Ammon's horn (tissue), 1 donor: ENCODE results near the gene SLC48A1.

Source experiments
- DNase-seq: peaks from one replicate; pipeline ENCODE4 v3.0.0-alpha.2; 2016; ENCODE audit warnings: low spot score

SLC48A1 gene

GRCh38 chr12:47773062-47773857 lies at the start of gene SLC48A1:
Gene SLC48A1, plus strand, starts transcription at chr12:47773238. Its CDS starts 67 bp downstream, at chr12:47773305.
- DNase-seq, result peak; percentile 76

DNA sequence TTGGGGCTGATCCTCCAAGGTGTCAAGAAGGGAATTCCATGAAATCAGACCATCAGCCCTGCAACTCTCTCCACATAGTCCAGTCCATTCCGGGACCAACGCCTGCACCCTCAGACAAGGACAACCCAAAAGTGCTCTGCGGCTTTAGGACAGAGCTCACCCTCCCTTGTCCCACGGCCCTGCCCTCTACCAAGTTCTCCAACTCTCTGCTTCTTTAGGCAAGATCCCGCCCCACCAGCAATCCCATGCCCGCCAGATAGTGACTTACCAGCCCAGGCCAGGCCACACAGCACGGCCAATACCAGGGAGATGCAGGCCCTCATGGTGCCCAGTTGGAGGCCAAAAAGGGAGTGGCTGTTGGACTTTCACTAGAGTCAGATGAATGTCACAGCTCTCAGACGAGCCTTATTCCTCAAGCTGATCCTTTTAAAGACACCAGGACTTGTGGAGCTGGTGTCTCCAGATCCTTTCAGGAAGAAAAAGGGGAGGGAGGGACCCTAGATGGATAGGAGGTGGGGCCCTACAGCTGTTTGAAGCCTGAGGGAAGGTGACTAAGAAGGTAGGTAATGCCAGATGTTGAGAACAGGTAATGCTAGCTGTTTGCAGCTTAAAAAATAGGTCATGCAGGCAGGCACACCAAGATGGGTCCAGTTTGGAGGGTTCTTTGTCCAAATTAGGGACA lies 47.8 kb upstream of the SLC48A1 start, which contains the start of gene ENDOU:
Gene ENDOU, minus strand, starts transcription at position 400 of the 682 bp plus-strand sequence. Its CDS starts 77 bp downstream, at position 323.
- no peak for DNase-seq

DNA sequence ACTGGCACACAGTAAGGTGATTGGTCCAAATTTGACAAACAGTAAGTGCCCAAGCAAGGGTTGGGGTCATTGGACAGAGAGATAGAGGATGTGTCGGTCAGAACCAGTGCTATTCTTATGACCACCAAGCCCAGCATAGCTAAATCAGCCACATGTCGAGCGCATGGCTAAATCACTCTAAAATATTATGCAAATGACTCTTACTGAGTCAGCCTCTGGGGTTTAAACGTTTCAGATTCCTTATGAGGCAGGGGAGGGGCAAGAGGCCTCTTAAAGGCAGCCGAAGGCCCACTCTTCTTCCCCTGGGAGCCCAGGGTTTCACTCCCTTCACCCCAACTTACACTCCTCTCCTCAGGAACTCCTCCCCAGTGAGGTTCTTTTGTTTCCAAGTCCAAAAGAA lies 47.1 kb upstream of the SLC48A1 start:
- no peak for DNase-seq

DNA sequence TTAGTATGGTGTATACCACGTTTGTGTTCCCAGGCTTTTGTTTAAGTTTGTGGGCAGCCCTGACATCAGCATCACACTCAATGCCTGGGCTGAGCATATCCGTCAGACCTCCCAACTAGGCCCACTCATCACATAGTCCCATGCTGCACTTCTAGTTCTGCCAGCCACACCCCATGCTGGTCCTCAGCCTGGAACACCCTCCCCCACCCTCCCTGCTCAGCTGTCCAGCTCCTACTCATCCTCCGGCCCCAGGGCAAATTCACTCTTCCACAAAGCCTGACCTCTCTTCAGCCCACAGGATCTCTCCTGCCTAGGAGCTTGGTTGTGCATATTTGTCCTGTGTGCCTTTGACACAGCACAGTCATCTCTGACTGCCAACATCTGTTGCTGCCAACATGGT lies 43.8 kb upstream of the SLC48A1 start:
- no peak for DNase-seq

GRCh38 chr12:47730341-47730744 lies 42.7 kb upstream of the SLC48A1 start:
- no peak for DNase-seq

DNA sequence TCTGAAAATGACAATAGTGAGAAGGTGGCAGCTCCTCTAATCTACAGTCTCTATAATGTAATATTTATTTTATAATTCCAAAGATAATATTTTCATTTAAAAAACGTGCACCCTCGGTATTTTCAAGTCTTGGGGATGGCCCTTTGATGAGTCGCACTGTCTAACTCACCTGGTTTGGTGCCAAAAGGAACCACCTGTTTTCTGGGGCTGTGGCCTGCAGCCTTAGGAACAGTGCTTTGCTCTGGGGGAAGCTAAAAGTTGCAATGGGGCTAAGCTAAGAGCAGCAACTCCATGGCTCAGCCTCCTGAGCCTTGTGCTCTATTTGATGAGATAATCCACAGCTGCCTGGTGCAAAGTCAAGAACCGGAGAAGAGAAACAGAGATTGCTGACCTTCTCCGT lies 41.3 kb upstream of the SLC48A1 start:
- no peak for DNase-seq

DNA sequence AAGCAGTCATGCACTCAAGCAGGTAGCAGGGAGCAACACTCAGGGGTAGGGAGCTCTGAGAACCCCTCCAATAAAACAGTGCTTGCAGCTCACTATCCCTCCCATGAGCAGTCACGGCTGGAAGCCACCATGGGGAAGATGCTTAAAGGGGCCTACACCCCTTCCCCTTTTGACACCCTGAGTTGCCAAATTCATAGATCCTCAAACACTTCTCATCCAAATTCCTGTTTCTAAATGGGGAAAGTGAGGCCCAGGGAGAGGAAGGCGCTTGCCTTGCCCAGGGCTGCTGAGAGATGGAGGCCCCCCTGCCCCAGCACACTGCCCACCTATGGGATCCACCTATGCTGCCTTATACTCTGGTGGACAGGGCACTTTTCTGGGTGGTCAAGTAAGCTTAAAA lies 40.5 kb upstream of the SLC48A1 start:
- no peak for DNase-seq

GRCh38 chr12:47733142-47733541 lies 39.9 kb upstream of the SLC48A1 start:
- DNase-seq, result no peak

- peak; percentile 77 for DNase-seq
These were observed 38.1 kb upstream of the SLC48A1 start for GRCh38 chr12:47734725-47735480.

GRCh38 chr12:47735649-47736048 lies 37.4 kb upstream of the SLC48A1 start:
- no peak for DNase-seq

DNA sequence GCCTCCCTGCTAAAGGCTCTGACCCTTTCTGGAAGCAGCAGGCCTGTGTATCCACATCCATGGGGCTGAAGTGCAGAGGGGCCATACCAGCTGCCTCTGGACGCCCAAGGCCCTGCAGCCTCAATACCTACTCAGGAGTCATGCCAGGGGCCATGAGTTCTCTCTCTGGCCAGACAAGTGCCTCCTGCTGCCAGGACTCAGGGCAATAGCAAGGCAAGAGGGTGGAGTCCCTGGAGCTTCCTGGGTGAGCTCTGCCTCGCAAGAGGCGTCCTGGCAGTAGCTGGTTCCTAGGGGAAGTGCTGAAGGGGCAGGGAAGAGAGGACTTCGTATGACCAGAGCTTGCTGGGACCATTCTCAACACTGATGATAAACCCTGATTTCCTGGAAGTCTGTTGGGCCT lies 36.8 kb upstream of the SLC48A1 start:
- no peak for DNase-seq

- peak; percentile 89 for DNase-seq
These were observed 36.0 kb upstream of the SLC48A1 start for GRCh38 chr12:47736877-47737676.

DNA sequence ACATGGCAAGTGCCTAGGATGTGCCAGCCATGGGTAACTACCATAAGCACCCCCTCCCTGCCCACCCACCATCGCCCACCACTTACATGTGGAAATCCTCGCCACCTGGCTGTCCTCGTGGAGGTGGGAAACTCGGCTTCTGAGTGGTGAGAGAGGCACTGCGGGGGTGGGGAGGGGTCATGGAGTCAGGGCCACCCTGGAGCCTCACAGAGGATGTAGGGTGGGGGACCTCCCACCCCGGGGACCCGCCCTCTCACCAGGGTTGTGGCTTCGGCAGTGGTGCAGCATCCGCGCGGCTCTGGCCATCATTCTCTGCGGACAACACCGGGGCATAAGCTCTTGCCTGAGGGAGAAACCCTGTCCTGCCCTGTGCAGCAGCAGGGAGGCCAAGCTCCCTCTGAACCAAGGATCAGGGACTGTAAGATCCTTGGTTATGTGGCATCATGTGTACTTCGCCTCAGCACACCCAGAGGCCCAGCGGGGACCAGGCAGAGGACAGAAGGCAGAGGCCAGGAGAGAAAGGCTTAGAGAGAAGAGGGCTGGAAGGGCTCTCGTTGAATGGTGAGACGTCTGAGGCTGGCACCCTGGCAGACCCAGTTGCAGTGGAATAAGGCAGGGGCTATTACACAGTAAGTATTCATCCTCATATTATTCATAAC lies 35.0 kb upstream of the SLC48A1 start:
- no peak for DNase-seq

DNA sequence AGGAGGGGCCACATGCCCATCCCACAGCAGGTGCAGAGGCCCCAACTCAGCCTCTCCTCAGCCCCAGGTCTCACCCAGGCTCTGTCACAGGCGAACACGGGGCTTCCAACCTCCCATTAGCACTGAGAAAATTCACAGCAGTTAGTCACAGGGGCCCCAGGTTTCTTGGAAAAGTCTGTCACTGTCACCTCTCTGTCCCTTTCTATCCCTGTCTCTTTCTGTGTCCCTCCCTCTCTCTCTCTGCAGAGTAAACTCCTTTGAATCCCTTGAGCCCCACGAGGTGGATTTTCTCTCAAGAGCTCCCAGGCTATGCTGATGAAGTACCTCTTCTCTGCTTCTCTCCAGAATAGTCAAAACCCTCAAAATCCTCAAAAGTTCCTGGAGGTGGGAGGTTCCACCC lies 33.7 kb upstream of the SLC48A1 start:
- no peak for DNase-seq

DNA sequence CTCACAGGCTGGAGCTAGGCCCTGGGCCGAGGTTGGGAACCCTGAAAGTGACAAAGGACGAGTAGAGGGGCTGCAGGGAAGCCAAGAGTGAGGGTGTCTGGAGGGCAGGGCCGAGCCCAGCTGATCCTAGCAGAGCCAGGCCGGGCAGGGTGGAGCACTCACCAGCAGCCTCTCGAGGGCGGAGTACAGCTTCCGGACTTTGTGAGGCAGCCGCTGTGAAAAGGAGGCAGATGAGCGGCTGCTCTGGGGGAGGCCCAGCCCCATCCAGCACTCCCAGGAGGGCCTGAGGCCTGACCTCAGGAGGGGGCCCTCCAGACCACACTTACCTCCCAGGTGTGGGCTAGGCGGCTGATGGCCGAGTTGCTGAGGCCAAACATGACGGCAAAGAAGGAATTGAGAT lies 33.1 kb upstream of the SLC48A1 start:
- no peak for DNase-seq

DNA sequence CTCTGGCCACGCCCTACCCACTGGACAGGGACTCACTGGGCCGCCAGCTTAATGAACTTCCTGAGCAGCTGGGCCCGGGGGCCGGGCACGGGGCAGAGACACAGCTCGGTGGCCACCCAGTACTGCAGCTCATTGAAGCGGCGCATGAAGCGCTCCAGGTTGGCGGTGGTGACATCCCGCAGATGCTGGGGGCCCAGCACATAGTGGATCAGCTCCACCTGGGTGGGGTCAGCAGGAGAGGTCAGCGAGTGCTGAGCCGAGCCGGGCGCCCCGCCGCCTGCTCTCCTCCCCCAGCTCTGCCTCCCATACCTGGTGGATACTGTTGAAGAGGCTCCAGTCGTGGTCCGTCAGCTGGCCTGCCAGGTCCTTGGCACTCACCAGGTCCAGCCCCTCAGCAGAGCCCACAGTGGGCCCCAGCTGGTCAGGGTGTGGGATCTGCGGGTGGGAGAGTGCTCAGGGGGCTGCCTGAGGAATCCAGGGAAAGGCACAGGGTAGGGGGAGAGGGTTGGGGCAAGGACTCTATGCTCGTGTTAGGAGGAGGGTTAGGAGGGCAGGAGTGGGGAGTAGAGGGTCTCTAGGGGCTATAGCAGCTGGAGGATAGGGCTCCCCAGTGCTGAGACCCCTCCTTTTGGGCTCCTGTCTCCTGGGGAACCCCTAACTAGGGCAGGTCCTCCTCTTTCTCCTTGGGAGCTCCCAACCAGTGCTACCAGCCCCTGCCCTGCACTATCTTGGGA lies 32.3 kb upstream of the SLC48A1 start:
- DNase-seq, result no peak

DNA sequence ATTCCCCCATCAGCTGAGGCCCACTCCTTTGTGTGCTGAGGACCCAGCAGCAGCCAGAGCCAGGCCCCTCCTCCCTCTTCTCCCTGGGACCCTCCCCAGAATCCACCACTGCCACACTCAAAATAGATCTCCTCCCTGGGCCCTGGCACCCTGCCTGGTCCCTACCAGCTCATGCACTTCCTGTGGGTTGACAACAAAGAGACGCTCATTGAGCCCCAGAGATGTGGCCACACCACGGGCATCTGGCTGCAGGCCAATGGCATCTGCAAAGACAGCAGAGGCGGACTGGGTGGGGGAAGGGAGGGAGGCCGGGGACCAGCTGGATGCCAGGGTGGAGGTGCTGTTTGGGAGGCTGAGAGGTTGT lies 31.7 kb upstream of the SLC48A1 start:
- peak; percentile 96 for DNase-seq

GRCh38 chr12:47742253-47742825 lies 30.7 kb upstream of the SLC48A1 start:
- no peak for DNase-seq

DNA sequence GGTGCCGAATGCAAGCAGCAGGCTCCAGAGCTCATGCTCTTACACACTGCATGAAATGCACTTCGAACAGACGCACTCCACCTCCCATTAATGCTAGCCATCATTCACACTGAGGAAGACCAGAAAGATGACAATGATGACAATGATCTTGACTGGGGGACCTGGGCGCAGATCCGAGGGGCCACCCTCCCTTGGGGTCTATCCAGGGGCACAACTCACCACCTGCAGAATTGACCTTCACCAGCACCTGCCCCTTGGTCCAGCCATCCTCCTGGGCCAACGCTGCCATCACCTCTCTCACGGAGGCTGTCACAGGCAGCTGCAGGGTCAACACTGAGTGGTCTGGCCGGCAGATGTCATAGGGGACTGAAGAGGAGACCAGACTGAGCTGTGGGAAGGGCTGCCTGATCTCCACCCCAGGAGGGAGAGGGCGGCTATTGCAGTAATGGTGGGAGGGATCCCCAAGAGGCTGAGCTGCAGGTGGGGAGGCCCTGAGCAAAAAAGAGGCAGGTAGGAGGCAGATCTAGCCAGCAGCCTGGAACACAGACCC lies 29.7 kb upstream of the SLC48A1 start:
- DNase-seq, result no peak
